HepG2 (cell line): ENCODE data around the gene FGFR3. TPM values are rescaled to one million over a fixed set of nuclear protein-coding genes. Genes with fewer than 3 reads are reported as not detected.

ENCODE experiments used
- CBFB ChIP-seq: sonication (generic); formaldehyde crosslinking; IDR thresholded peaks from 2 replicates; pipeline ENCODE4 v1.4.0; 2020; ENCODE audit warnings: missing genetic modification reagents
- CERS6 ChIP-seq: sonication (generic); formaldehyde crosslinking; IDR thresholded peaks from 2 replicates; pipeline ENCODE4 v1.5.0; 2020; ENCODE audit warnings: missing genetic modification reagents
- ETV5 ChIP-seq: IDR thresholded peaks from 2 replicates; pipeline ENCODE4 v1.6.1; 2018; ENCODE audit warnings: missing biosample characterization, missing genetic modification reagents, inconsistent platforms, borderline replicate concordance
- FOXK1 ChIP-seq: sonication (generic); formaldehyde crosslinking; IDR thresholded peaks from 2 replicates; pipeline ENCODE4 v1.4.0; 2020; ENCODE audit warnings: low read depth, missing genetic modification reagents, borderline replicate concordance
- GTF2F1 ChIP-seq: fragments of 150-350 bp; IDR thresholded peaks from 2 replicates; pipeline ENCODE4 v1.6.1; 2014; ENCODE audit warnings: low read length
- HNRNPLL ChIP-seq: fragments of 200-400 bp; formaldehyde crosslinking; IDR thresholded peaks from 2 replicates; pipeline ENCODE4 v1.6.1; 2017; ENCODE audit warnings: mild to moderate bottlenecking, low read depth, low read length; ENCODE audit not compliant: poor library complexity, severe bottlenecking
- JUN ChIP-seq: sonication (generic); formaldehyde crosslinking; IDR thresholded peaks from 2 replicates; pipeline ENCODE4 v1.4.0; 2020; ENCODE audit warnings: mild to moderate bottlenecking, missing genetic modification reagents
- LCORL ChIP-seq, 2 experiments: fragments of 450-650 bp in 1 of 2; sonication (generic) in 1 of 2; formaldehyde crosslinking in 1 of 2; IDR thresholded peaks; 2 replicates each; pipeline versions ENCODE4 v1.5.0 to v1.6.1; 2017 to 2020; ENCODE audit warnings: antibody characterized with exemption in 1 of 2, missing genetic modification reagents in 1 of 2
- MTA1 ChIP-seq: sonication (generic); formaldehyde crosslinking; IDR thresholded peaks from 2 replicates; pipeline ENCODE4 v1.4.0; 2020; ENCODE audit warnings: missing genetic modification reagents, mild to moderate bottlenecking, borderline replicate concordance
- NFIB ChIP-seq: sonication (generic); formaldehyde crosslinking; IDR thresholded peaks from 2 replicates; pipeline ENCODE4 v1.9.0; 2021; ENCODE audit warnings: missing genetic modification reagents, mild to moderate bottlenecking, borderline replicate concordance
- NFKBIZ ChIP-seq: IDR thresholded peaks from 2 replicates; pipeline ENCODE4 v1.6.1; 2018; ENCODE audit warnings: missing genetic modification reagents, missing compliant biosample characterization
- NFRKB ChIP-seq: fragments of 450-650 bp; IDR thresholded peaks from 2 replicates; pipeline ENCODE4 v1.6.1; 2017
- NR3C1 ChIP-seq: sonication (generic); formaldehyde crosslinking; IDR thresholded peaks from 2 replicates; pipeline ENCODE4 v1.4.0; 2020; ENCODE audit warnings: missing genetic modification reagents
- PCBP2 ChIP-seq: fragments of 200-400 bp; formaldehyde crosslinking; optimal IDR thresholded peaks from 2 replicates; pipeline ENCODE3; 2018; ENCODE audit warnings: low read length, low read depth; ENCODE audit not compliant: poor library complexity, severe bottlenecking
- PHF21A ChIP-seq: sonication (generic); formaldehyde crosslinking; IDR thresholded peaks from 2 replicates; pipeline ENCODE4 v1.5.0; 2020; ENCODE audit warnings: mild to moderate bottlenecking, missing genetic modification reagents
- RAD51 ChIP-seq: fragments of 450-650 bp; IDR thresholded peaks from 2 replicates; pipeline ENCODE4 v1.6.1; 2016; ENCODE audit warnings: borderline replicate concordance
- RORA ChIP-seq: sonication (generic); formaldehyde crosslinking; IDR thresholded peaks from 2 replicates; pipeline ENCODE4 v1.5.0; 2020; ENCODE audit warnings: mild to moderate bottlenecking, missing genetic modification reagents, moderate library complexity
- SALL2 ChIP-seq: sonication (generic); formaldehyde crosslinking; IDR thresholded peaks from 2 replicates; pipeline ENCODE4 v1.8.1; 2023; ENCODE audit warnings: mild to moderate bottlenecking, missing genetic modification reagents, inconsistent platforms
- SP2 ChIP-seq: sonication (generic); formaldehyde crosslinking; IDR thresholded peaks from 2 replicates; pipeline ENCODE4 v1.5.1; 2020; ENCODE audit warnings: mild to moderate bottlenecking, missing genetic modification reagents
- SSRP1 ChIP-seq: IDR thresholded peaks from 2 replicates; pipeline ENCODE4 v1.6.1; 2016; ENCODE audit warnings: control low read depth
- ZC3H4 ChIP-seq: sonication (generic); formaldehyde crosslinking; IDR thresholded peaks from 2 replicates; pipeline ENCODE4 v1.4.0; 2020; ENCODE audit warnings: missing genetic modification reagents, borderline replicate concordance
- ZFAT ChIP-seq: sonication (generic); formaldehyde crosslinking; conservative IDR thresholded peaks from 2 replicates; pipeline ENCODE4 v1.8.1; 2023; ENCODE audit warnings: missing genetic modification reagents, inconsistent platforms
- ZNF143 ChIP-seq: sonication (generic); formaldehyde crosslinking; IDR thresholded peaks from 2 replicates; pipeline ENCODE4 v1.4.0; 2020; ENCODE audit warnings: missing genetic modification reagents
- ZNF333 ChIP-seq: sonication (generic); formaldehyde crosslinking; IDR thresholded peaks from 2 replicates; pipeline ENCODE4 v1.4.0; 2020; ENCODE audit warnings: mild to moderate bottlenecking, missing genetic modification reagents, borderline replicate concordance
- ZNF550 ChIP-seq: sonication (generic); formaldehyde crosslinking; IDR thresholded peaks from 2 replicates; pipeline ENCODE4 v1.4.0; 2020; ENCODE audit warnings: mild to moderate bottlenecking, missing genetic modification reagents, borderline replicate concordance
- ZNF563 ChIP-seq: sonication (generic); formaldehyde crosslinking; IDR thresholded peaks from 2 replicates; pipeline ENCODE4 v1.8.0; 2022; ENCODE audit warnings: mild to moderate bottlenecking, moderate library complexity, missing genetic modification reagents
- ZNF83 ChIP-seq: sonication (generic); formaldehyde crosslinking; IDR thresholded peaks from 2 replicates; pipeline ENCODE4 v1.4.0; 2020; ENCODE audit warnings: missing genetic modification reagents, mild to moderate bottlenecking, borderline replicate concordance
- polyA plus RNA-seq, 8 experiments: library from polyadenylated mRNA; depleted of rRNA in 3 of 8; stranded (reverse) in 7 of 8; unstranded in 1 of 8; fragments of >200 nt; fragmentation: Illumina TruSeq in 4 of 8; extraction: Trizol in 4 of 8; gene quantifications; 2 replicates each; pipeline versions ENCODE4 v1.2.1 to v1.2.3, GENCODE V29; 2011 to 2016; ENCODE audit warnings: low read depth in 4 of 8, missing spikeins in 1 of 8, mixed read lengths in 1 of 8; ENCODE audit not compliant: insufficient read depth in 1 of 8
- total RNA-seq, 5 experiments: library from RNA; depleted of rRNA; stranded (reverse); fragments of >200 nt; fragmentation: Illumina TruSeq; extraction: Trizol; gene quantifications; 2 replicates each; pipeline ENCODE4 v1.2.3, GENCODE V29; 2016; ENCODE audit warnings: low read depth in 1 of 5
- TF ChIP-seq, protein P1 (sequence below): sonication (generic); formaldehyde crosslinking; IDR thresholded peaks from 2 replicates; pipeline ENCODE4 v1.4.0; 2020; ENCODE audit warnings: missing genetic modification reagents
- TF ChIP-seq, protein P2 (sequence below): sonication (generic); formaldehyde crosslinking; IDR thresholded peaks from 2 replicates; pipeline ENCODE4 v1.4.0; 2020; ENCODE audit warnings: mild to moderate bottlenecking, missing genetic modification reagents
- TF ChIP-seq, protein P3 (sequence below): sonication (generic); formaldehyde crosslinking; IDR thresholded peaks from 2 replicates; pipeline ENCODE4 v1.8.1; 2023; ENCODE audit warnings: mild to moderate bottlenecking, missing genetic modification reagents, borderline replicate concordance

FGFR3 gene
- total and polyA plus RNA-seq, 2 of the 13 experiments (the other 11 are each of a cell fraction or from before 2014, with no cell fraction given), result 103 to 109 TPM

DNA sequence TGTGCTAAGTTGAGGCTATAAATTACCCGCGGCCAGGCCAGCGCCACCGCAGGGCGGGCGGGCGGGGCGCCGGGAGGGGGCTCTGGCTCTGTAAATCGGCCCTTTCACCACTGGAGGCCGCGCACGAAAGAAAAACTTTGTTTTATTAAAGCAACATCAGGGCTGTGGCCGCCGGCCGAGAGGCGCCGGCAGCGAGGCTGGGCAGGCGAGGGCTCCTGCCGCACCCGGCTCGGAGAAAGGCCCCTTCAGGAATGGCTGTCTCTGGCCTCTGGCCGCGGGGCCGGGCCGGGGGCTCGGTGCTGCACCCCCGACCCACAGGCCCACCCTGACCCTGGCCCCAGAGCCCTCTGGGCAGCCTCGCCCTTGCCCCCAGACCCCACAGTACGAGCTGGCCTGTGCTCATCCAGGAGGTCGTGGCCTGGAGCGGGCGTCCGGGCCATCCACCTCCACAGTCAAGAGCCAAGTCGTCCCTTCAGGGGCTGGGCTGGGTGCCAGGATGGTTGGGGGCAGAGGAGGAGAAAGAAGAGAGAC is 29.5 kb upstream of the FGFR3 start (continued):
- TF ChIP-seq ZNF333 (CRISPR knock-in tag), result 0 out of 2 replicates have a peak, but pooled peaks have one; percentile 14
- TF ChIP-seq ZNF143, result no peak
- no peak for TF ChIP-seq HNRNPLL
- no peak for TF ChIP-seq SALL2 (CRISPR knock-in tag)
- no peak for TF ChIP-seq RORA (CRISPR knock-in tag)
- TF ChIP-seq, protein P1, sequence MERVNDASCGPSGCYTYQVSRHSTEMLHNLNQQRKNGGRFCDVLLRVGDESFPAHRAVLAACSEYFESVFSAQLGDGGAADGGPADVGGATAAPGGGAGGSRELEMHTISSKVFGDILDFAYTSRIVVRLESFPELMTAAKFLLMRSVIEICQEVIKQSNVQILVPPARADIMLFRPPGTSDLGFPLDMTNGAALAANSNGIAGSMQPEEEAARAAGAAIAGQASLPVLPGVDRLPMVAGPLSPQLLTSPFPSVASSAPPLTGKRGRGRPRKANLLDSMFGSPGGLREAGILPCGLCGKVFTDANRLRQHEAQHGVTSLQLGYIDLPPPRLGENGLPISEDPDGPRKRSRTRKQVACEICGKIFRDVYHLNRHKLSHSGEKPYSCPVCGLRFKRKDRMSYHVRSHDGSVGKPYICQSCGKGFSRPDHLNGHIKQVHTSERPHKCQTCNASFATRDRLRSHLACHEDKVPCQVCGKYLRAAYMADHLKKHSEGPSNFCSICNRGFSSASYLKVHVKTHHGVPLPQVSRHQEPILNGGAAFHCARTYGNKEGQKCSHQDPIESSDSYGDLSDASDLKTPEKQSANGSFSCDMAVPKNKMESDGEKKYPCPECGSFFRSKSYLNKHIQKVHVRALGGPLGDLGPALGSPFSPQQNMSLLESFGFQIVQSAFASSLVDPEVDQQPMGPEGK (CRISPR knock-in tag), result peak; percentile 16; the same call in 1 of the 2 replicates
- no peak for TF ChIP-seq SSRP1 (CRISPR knock-in tag)
- no peak for TF ChIP-seq PHF21A (CRISPR knock-in tag)
- TF ChIP-seq MTA1 (CRISPR knock-in tag), result no peak
- no peak for TF ChIP-seq SP2 (CRISPR knock-in tag)
- TF ChIP-seq NFIB (CRISPR knock-in tag), result no peak
- no peak for TF ChIP-seq ZNF563 (CRISPR knock-in tag)
- no peak for TF ChIP-seq NFRKB
- TF ChIP-seq ZNF83 (CRISPR knock-in tag), result no peak
- no peak for TF ChIP-seq GTF2F1
- TF ChIP-seq CERS6, result no peak
- no peak for TF ChIP-seq ETV5
- TF ChIP-seq ZNF550, result 0 out of 2 replicates have a peak, but pooled peaks have one; percentile 68
- TF ChIP-seq RAD51, result no peak
- TF ChIP-seq CBFB (CRISPR knock-in tag), result no peak
- TF ChIP-seq, protein P2, sequence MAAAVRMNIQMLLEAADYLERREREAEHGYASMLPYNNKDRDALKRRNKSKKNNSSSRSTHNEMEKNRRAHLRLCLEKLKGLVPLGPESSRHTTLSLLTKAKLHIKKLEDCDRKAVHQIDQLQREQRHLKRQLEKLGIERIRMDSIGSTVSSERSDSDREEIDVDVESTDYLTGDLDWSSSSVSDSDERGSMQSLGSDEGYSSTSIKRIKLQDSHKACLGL (CRISPR knock-in tag), result no peak; the same call in 1 of the 2 replicates
- no peak for TF ChIP-seq LCORL (IDR thresholded peaks at IDR 0.05)
- TF ChIP-seq LCORL (CRISPR knock-in tag; IDR thresholded peaks at IDR 0.05), result no peak
- TF ChIP-seq, protein P3, sequence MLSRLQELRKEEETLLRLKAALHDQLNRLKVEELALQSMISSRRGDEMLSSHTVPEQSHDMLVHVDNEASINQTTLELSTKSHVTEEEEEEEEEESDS (CRISPR knock-in tag), result no peak
- no peak for TF ChIP-seq ZFAT (CRISPR knock-in tag)
- no peak for TF ChIP-seq PCBP2
- no peak for TF ChIP-seq JUN (CRISPR knock-in tag)
- no peak for TF ChIP-seq NR3C1 (CRISPR knock-in tag)
- TF ChIP-seq FOXK1 (CRISPR knock-in tag), result no peak
- TF ChIP-seq ZC3H4, result no peak
- no peak for TF ChIP-seq NFKBIZ (CRISPR knock-in tag)
